Measurements from ENCODE around the gene TMC7.

The TMC7 gene

DNA sequence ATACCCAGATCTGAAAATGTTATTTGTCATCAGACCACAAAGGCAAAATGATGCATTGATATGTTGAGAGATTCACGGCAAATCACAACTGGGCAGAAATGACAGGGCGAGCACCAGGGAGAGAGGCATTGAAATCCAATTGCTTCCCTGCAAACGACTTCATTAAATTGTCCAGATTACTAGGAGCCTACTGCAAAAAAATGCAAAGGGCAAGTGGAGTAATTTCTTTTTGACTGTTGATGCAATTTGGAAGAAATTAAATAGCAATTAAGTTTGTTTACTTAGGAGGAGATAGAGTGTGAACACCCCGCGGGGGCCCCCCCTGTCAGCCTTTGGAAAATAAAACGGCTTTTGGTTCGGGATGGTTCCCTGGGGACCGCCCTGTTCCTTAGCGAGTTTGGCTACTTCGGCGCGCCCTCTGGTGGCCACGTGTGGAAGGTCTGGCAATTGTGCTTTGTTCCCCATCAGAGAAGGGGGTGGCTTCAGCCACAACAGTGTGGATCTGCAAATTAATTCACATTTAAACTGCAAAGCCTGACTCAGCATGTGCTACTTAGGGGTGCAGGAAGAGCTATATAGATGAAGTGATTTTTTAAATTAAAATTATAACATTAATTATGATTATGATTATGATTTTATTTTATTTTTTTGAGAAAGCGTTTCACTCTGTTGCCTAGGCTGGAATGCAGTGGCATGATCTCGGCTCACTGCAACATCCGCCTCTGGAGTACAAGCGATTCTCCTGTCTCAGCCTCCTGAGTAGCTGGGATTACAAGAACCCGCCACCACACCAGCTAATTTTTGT is 14.5 kb upstream of the TMC7 start (continued):
- TF ChIP-seq PRDM6 (tag by site-specific recombination; IDR thresholded peaks at IDR 0.05), result peak; percentile 86
- TF ChIP-seq ZNF561 (tag by site-specific recombination; IDR thresholded peaks at IDR 0.05; ENCODE audit: borderline replicate concordance), result no peak
- no peak for TF ChIP-seq ZBTB11 (tag by site-specific recombination; conservative IDR thresholded peaks at IDR 0.05; ENCODE audit: low read depth)
- TF ChIP-seq, protein P1, sequence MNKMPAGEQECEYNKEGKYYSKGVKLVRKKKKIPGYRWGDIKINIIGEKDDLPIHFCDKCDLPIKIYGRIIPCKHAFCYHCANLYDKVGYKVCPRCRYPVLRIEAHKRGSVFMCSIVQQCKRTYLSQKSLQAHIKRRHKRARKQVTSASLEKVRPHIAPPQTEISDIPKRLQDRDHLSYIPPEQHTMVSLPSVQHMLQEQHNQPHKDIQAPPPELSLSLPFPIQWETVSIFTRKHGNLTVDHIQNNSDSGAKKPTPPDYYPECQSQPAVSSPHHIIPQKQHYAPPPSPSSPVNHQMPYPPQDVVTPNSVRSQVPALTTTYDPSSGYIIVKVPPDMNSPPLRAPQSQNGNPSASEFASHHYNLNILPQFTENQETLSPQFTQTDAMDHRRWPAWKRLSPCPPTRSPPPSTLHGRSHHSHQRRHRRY (tag by site-specific recombination; IDR thresholded peaks at IDR 0.05), result no peak
- TF ChIP-seq ZNF157 (tag by site-specific recombination; IDR thresholded peaks at IDR 0.05), result no peak
- TF ChIP-seq ZBTB17 (tag by site-specific recombination; IDR thresholded peaks at IDR 0.05), result 0 out of 2 replicates have a peak, but pooled peaks have one; percentile 32
- TF ChIP-seq, protein P2, sequence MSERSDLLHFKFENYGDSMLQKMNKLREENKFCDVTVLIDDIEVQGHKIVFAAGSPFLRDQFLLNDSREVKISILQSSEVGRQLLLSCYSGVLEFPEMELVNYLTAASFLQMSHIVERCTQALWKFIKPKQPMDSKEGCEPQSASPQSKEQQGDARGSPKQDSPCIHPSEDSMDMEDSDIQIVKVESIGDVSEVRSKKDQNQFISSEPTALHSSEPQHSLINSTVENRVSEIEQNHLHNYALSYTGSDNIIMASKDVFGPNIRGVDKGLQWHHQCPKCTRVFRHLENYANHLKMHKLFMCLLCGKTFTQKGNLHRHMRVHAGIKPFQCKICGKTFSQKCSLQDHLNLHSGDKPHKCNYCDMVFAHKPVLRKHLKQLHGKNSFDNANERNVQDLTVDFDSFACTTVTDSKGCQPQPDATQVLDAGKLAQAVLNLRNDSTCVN (tag by site-specific recombination; optimal IDR thresholded peaks at IDR 0.05), result no peak
- peak; percentile 59; the same call in 1 of the 2 replicates for TF ChIP-seq FEZF1 (tag by site-specific recombination; IDR thresholded peaks at IDR 0.05)
- no peak for TF ChIP-seq ZNF623 (tag by site-specific recombination; IDR thresholded peaks at IDR 0.05)
- no peak for TF ChIP-seq ZNF488 (tag by site-specific recombination; IDR thresholded peaks at IDR 0.05)
- TF ChIP-seq, protein P3, sequence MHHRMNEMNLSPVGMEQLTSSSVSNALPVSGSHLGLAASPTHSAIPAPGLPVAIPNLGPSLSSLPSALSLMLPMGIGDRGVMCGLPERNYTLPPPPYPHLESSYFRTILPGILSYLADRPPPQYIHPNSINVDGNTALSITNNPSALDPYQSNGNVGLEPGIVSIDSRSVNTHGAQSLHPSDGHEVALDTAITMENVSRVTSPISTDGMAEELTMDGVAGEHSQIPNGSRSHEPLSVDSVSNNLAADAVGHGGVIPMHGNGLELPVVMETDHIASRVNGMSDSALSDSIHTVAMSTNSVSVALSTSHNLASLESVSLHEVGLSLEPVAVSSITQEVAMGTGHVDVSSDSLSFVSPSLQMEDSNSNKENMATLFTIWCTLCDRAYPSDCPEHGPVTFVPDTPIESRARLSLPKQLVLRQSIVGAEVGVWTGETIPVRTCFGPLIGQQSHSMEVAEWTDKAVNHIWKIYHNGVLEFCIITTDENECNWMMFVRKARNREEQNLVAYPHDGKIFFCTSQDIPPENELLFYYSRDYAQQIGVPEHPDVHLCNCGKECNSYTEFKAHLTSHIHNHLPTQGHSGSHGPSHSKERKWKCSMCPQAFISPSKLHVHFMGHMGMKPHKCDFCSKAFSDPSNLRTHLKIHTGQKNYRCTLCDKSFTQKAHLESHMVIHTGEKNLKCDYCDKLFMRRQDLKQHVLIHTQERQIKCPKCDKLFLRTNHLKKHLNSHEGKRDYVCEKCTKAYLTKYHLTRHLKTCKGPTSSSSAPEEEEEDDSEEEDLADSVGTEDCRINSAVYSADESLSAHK (tag by site-specific recombination; IDR thresholded peaks at IDR 0.05), result no peak; the same call in 1 of the 2 replicates
- TF ChIP-seq, protein P4, sequence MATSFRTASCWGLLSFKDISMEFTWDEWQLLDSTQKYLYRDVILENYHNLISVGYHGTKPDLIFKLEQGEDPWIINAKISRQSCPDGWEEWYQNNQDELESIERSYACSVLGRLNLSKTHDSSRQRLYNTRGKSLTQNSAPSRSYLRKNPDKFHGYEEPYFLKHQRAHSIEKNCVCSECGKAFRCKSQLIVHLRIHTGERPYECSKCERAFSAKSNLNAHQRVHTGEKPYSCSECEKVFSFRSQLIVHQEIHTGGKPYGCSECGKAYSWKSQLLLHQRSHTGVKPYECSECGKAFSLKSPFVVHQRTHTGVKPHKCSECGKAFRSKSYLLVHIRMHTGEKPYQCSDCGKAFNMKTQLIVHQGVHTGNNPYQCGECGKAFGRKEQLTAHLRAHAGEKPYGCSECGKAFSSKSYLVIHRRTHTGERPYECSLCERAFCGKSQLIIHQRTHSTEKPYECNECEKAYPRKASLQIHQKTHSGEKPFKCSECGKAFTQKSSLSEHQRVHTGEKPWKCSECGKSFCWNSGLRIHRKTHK (tag by site-specific recombination; IDR thresholded peaks at IDR 0.05), result no peak
- 0 out of 2 replicates have a peak, but pooled peaks have one; percentile 36 for TF ChIP-seq ZXDB (tag by site-specific recombination; IDR thresholded peaks at IDR 0.05)
- no peak for TF ChIP-seq ZNF23 (tag by site-specific recombination; IDR thresholded peaks at IDR 0.05; ENCODE audit: borderline replicate concordance)
- no peak for TF ChIP-seq ZNF585B (tag by site-specific recombination; IDR thresholded peaks at IDR 0.05)
- TF ChIP-seq ZNF549 (tag by site-specific recombination; IDR thresholded peaks at IDR 0.05), result no peak
- no peak for TF ChIP-seq ZNF610 (tag by site-specific recombination; IDR thresholded peaks at IDR 0.05; ENCODE audit: borderline replicate concordance)
- 0 out of 2 replicates have a peak, but pooled peaks have one; percentile 66 for TF ChIP-seq ZNF2 (tag by site-specific recombination; IDR thresholded peaks at IDR 0.05)
- TF ChIP-seq ZNF600 (tag by site-specific recombination; IDR thresholded peaks at IDR 0.05), result 0 out of 2 replicates have a peak, but pooled peaks have one; percentile 21
- TF ChIP-seq, protein P5, sequence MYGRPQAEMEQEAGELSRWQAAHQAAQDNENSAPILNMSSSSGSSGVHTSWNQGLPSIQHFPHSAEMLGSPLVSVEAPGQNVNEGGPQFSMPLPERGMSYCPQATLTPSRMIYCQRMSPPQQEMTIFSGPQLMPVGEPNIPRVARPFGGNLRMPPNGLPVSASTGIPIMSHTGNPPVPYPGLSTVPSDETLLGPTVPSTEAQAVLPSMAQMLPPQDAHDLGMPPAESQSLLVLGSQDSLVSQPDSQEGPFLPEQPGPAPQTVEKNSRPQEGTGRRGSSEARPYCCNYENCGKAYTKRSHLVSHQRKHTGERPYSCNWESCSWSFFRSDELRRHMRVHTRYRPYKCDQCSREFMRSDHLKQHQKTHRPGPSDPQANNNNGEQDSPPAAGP (tag by site-specific recombination; IDR thresholded peaks at IDR 0.05), result peak; percentile 49; the same call in 1 of the 2 replicates
- TF ChIP-seq SP2 (tag by site-specific recombination; IDR thresholded peaks at IDR 0.05), result no peak
- no peak for TF ChIP-seq GLI4 (tag by site-specific recombination; IDR thresholded peaks at IDR 0.05)
- TF ChIP-seq ZNF677 (tag by site-specific recombination; IDR thresholded peaks at IDR 0.05), result no peak
- TF ChIP-seq ZNF391 (tag by site-specific recombination; IDR thresholded peaks at IDR 0.05; ENCODE audit: borderline replicate concordance, low read depth), result peak; percentile 38; the same call in 1 of the 2 replicates
- TF ChIP-seq ZSCAN16 (tag by site-specific recombination; IDR thresholded peaks at IDR 0.05), result no peak

All from HEK293 (cell line).